Erythroblast (primary cell): ENCODE results near the gene ALG6.

Experiments used
- GATA1 ChIP-seq: IDR thresholded peaks from 2 replicates; pipeline ENCODE4 v1.6.1; 2011; ENCODE audit warnings: low read depth, mild to moderate bottlenecking, control low read depth, low read length, moderate library complexity
- POLR2A ChIP-seq: IDR thresholded peaks from 2 replicates; pipeline ENCODE4 v1.6.1; 2011; ENCODE audit warnings: mild to moderate bottlenecking, low read length

DNA sequence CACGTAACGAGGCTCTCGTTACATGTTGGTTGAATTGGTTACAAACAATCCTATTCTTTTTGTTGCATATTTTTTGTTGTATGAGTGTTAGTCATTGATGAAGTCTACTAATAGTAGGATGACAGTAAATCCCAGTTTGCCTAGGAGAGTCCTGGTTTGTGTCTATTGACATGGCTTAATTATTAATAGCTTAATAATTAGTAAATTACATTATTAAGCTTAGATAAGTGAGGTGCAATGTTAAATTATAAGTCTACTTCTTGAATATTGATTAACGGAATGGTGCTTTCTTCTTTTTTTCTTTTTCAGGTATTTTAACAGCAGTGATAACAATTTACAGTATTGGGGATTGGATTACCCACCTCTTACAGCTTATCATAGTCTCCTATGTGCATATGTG, 34.5 kb downstream of the ALG6 start:
- no peak for TF ChIP-seq POLR2A
- TF ChIP-seq GATA1, result no peak
